Measurements from ENCODE around the gene SPIN2A. TPM values are rescaled to one million over a fixed set of nuclear protein-coding genes. Genes with fewer than 3 reads are reported as not detected.
"Not testable (repeated sequence)": the region's sequence is repeated elsewhere in the genome, so short reads cannot be mapped to it uniquely, and the experiment has no call there.

SPIN2A gene
- total RNA-seq, 1 donor from 2014 or later = 2.5 TPM

DNA sequence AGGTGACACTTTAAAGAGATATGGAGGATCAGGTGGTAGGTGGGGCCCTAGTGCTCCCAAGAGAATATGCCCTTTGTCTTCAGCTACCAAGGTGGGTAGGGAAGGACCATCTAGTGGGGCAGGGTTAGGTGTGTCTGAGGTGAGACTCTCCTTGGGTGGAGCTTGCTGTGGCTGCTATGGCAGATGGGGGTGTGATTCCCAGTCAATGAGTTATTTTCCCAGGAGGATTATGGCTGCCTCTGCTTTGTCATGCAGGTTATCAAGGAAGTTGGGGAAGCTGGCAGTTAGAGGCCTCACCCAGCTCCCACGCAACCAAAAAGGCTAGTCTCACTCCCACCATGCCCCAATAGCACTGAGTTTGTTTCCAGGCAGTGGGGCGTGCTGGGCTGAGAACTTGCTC, 18.0 kb upstream of the SPIN2A start:
- no peaks in the 10 kb centered on the region for H3K27me3 ChIP-seq
- no peak overlapping the region for H3K4me3 ChIP-seq
- no peak for TF ChIP-seq POLR2A (IDR thresholded peaks at IDR 0.05)
- TF ChIP-seq CTCF (IDR thresholded peaks at IDR 0.05) = no peak
- TF ChIP-seq POLR2AphosphoS5 (IDR thresholded peaks at IDR 0.05; ENCODE audit: insufficient read depth in 1 of 2, low read depth in 1 of 2) = no peak
- no peaks in the 10 kb centered on the region for H3K9me3 ChIP-seq
- DNase-seq (ENCODE audit: extremely low spot score in 2 of 2) = no peak
- H3K27ac ChIP-seq = no peak overlapping the region
- H3K36me3 ChIP-seq = no peaks in the 10 kb centered on the region
- intact Hi-C loops (cut with DNase I) = no loop called here
- no peaks in the 10 kb centered on the region for H3K4me1 ChIP-seq

- intact Hi-C loops (cut with DNase I); H3K4me3 ChIP-seq; H3K9me3 ChIP-seq; DNase-seq (ENCODE audit: extremely low spot score in 2 of 2); H3K36me3 ChIP-seq; H3K4me1 ChIP-seq; H3K27ac ChIP-seq; H3K27me3 ChIP-seq: not testable (repeated sequence)
These were observed 15.0 kb upstream of the SPIN2A start for GRCh38 chrX:57152222-57152621.

GRCh38 chrX:57138674-57139073, 1.5 kb upstream of the SPIN2A start:
- Histone ChIP-seq H3K27me3 (no peaks in the 10 kb centered on the region), H3K36me3 (no peaks in the 10 kb centered on the region), H3K9me3 (no peaks in the 10 kb centered on the region), H3K4me3 (no peak overlapping the region), H3K4me1 (no peaks in the 10 kb centered on the region), H3K27ac (no peak overlapping the region)
- intact Hi-C loops (cut with DNase I) = no loop called here
- TF ChIP-seq POLR2AphosphoS5 (IDR thresholded peaks at IDR 0.05; ENCODE audit: insufficient read depth in 1 of 2, low read depth in 1 of 2) (no peak), POLR2A (IDR thresholded peaks at IDR 0.05) (no peak), CTCF (IDR thresholded peaks at IDR 0.05) (no peak)
- DNase-seq (ENCODE audit: extremely low spot score in 2 of 2) = no peak

DNA sequence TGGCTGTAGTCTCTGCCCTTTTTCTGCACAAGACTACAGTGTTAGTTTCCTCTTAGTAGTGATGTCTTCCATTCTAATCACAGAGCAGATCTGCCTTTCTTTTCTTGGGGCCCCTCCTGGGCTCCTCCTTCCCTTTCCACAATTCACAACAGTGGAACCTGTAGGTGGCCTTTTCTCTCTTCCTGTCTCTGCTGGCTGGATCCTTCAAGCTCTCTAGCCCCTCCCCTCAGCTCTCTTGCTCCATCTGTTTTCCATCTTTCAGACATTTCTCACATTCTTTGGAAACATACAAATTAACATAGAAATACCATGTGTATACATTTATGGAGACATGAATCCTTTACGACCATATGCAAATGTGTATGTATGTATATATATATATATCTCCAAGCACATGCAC, 304 bp upstream of the SPIN2A start:
- Histone ChIP-seq H3K36me3 (no peaks in the 10 kb centered on the region), H3K27me3 (no peaks in the 10 kb centered on the region), H3K9me3 (no peaks in the 10 kb centered on the region), H3K4me3 (peak overlapping the region; percentile 24 to 31), H3K4me1 (no peaks in the 10 kb centered on the region), H3K27ac (no peak overlapping the region)
- intact Hi-C loops (cut with DNase I) = no loop called here
- DNase-seq (ENCODE audit: extremely low spot score in 2 of 2) = no peak
- TF ChIP-seq CTCF (IDR thresholded peaks at IDR 0.05) = no peak
- no peak for TF ChIP-seq POLR2A (IDR thresholded peaks at IDR 0.05)
- no peak for TF ChIP-seq POLR2AphosphoS5 (IDR thresholded peaks at IDR 0.05; ENCODE audit: insufficient read depth in 1 of 2, low read depth in 1 of 2)

GRCh38 chrX:57136589-57136988, 608 bp downstream of the SPIN2A start:
- DNase-seq (ENCODE audit: extremely low spot score in 2 of 2); H3K9me3 ChIP-seq; H3K36me3 ChIP-seq; H3K4me1 ChIP-seq; H3K27ac ChIP-seq; H3K27me3 ChIP-seq; intact Hi-C loops (cut with DNase I): not testable (repeated sequence)
- H3K4me3 ChIP-seq = peak overlapping the region; percentile 24 to 31

GRCh38 chrX:57135287-57135686, 1.9 kb downstream of the SPIN2A start:
- no peaks in the 10 kb centered on the region for H3K27me3 ChIP-seq
- H3K36me3 ChIP-seq = no peaks in the 10 kb centered on the region
- TF ChIP-seq POLR2AphosphoS5 (IDR thresholded peaks at IDR 0.05; ENCODE audit: insufficient read depth in 1 of 2, low read depth in 1 of 2) = no peak
- no peak for TF ChIP-seq CTCF (IDR thresholded peaks at IDR 0.05)
- no peak for TF ChIP-seq POLR2A (IDR thresholded peaks at IDR 0.05)
- H3K4me1 ChIP-seq = no peaks in the 10 kb centered on the region
- intact Hi-C loops (cut with DNase I) = no loop called here
- no peaks in the 10 kb centered on the region for H3K9me3 ChIP-seq
- no peak for DNase-seq (ENCODE audit: extremely low spot score in 2 of 2)
- H3K4me3 ChIP-seq = no peak overlapping the region
- no peak overlapping the region for H3K27ac ChIP-seq

All from vagina (tissue), 2 donors.